ENCODE results near the gene MOB4.

MOB4 gene

DNA sequence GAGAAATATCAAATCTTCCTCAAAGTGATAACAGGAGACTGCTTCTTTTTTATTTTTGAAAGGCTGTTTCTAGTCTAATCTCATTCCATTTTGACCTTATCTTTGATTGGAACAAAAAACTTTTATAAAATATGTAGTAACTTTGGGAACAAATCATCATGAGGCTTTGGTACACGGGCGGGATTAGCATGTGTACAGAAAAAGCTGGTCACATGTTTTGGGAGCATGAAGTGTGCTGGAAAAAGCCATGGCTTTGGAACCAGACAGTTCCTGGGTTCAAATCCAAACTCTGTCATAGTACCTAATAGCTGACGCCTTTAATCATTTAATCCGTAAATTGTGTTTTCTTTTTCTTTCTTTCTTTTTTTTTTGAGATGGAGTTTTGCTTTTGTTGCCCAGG lies 81.3 kb downstream of the MOB4 start:
- DNase-seq, result no peak

DNA sequence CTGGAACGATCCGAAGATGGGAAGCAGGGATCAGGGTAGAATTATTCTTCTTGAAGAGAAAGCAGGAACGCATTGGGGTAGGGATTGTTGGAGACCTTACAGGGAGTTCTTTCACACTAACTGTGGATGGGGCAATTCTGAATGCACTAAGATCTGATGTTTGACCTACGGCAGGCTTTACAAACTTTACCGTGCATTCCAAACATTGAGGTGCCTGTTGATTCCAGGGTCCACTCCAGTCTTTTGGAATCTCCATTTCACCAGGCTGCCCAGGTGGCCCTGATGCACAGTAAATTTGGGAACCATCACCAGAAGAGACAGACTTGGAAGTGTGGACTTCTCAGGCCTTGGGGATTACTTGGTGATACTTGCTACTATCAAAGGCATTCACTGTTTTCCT lies 82.6 kb downstream of the MOB4 start:
- no peak for DNase-seq

DNA sequence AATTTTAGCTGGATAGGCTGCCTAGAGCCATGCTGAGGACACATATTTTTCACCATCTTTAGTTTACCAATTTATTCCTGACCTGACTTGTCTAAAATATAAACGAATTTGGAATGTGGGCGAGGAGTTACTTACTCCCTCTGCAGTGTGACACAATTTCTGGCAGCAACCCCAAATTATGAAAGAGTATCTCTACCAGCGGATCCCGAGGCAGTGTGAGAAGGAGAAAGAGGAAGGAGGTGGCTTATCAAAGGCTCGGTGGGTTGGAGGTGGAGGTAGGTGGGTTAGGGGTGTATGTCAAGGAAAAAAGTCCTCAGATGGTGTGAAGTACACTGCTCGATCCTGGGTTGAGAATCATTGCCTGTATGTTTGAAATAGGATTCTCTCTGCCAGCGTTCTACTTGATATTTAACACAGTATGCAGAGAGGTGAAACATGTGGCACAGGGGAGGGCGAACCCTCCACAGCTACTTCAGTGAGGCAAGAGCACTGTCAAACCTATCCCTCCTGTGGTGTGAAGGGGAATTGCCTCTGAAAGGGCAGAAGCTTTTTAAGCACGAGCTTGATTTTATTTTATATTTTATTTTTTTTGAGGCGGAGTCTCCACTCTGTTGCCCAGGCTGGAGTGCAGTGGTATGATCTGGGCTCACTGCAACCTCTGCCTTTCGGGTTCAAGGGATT lies 83.6 kb downstream of the MOB4 start:
- DNase-seq, result peak; percentile 38

DNA sequence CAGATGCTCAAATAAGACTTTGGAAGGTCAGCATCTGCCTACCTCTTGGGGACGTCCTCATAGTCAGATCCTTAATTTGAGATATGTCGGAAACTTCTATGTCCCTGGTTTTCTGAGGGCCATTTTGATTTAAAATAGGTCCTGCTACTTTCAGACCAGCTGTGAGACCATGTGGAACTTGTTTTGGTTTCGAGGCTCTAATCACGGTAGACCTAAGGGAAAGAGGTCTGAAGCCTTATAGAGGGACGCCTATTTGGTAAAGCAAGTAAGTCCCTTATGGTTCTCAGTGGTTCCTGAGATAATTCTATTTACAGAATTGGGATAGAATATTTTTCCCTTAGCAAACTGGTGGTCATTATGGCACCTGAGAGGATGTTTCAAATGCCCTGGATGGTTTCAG lies 84.4 kb downstream of the MOB4 start:
- no peak for DNase-seq

DNA sequence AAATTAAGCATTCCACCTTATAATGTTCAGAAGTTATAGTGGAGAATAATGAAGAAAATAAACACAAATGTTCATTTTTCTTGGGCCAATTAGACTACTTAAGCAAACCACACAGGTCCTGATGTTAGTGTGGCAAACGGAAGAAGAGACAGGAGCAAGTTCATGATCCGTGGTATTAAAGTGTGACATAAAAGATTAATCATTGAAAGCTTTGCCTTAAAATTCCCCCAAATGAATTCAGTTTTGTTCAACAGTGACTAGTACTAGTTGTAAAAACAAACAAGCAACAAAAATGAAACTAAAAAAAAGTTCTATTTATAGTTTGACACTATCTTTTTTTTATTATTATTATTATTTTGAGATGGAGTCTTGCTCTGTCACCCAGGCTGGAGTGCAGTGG lies 85.9 kb downstream of the MOB4 start:
- DNase-seq, result no peak

All from CD4-positive, alpha-beta T cell treated with Interleukin-6 for 4 hours (primary cell).